NCI-H2081 (cell line): Measurements from ENCODE around the gene PVR.
"Not testable (repeated sequence)": the region's sequence is repeated elsewhere in the genome, so short reads cannot be mapped to it uniquely, and the experiment has no call there.

Experiments used
- DNase-seq, 2 experiments: peaks; one replicate each; lab custom pipeline; 2025; lab: John Stamatoyannopoulos, UW

Gene PVR

GRCh38 chr19:44701228-44701627 is 57.5 kb downstream of the PVR start:
- DNase-seq: no peak

GRCh38 chr19:44702551-44703176 is 59.0 kb downstream of the PVR start:
- no peak for DNase-seq

GRCh38 chr19:44703336-44704078 is 59.8 kb downstream of the PVR start:
- no peak for DNase-seq

GRCh38 chr19:44704982-44705381 is 61.3 kb downstream of the PVR start:
- DNase-seq: no peak

GRCh38 chr19:44705502-44706010 is 61.8 kb downstream of the PVR start:
- no peak for DNase-seq

- DNase-seq: no peak
Observed at GRCh38 chr19:44706506-44707236, 63.0 kb downstream of the PVR start.

GRCh38 chr19:44707794-44708193 is 64.1 kb downstream of the PVR start:
- no peak for DNase-seq

GRCh38 chr19:44708940-44709339 is 65.2 kb downstream of the PVR start:
- DNase-seq: no peak

GRCh38 chr19:44709434-44710266 is 65.9 kb downstream of the PVR start:
- DNase-seq: not testable (repeated sequence)

- no peak for DNase-seq
Observed at GRCh38 chr19:44710483-44710882, 66.8 kb downstream of the PVR start.

GRCh38 chr19:44712864-44713515 is 69.3 kb downstream of the PVR start:
- DNase-seq: no peak
